SJCRH30 (cell line): ENCODE results near the gene HCN1. TPM values are rescaled to one million over a fixed set of nuclear protein-coding genes. Genes with fewer than 3 reads are reported as not detected.

Source experiments
- DNase-seq, 2 experiments: peaks; one replicate each; pipeline ENCODE4 v3.0.0-alpha.2; 2015 to 2020
- H3K27ac ChIP-seq: fragments of 250-450 bp; sonication (Bioruptor Pico); 2 replicates; pipeline ENCODE4 v1.5.1; 2020; ENCODE audit warnings: mild to moderate bottlenecking, moderate library complexity
- H3K27me3 ChIP-seq: fragments of 250-450 bp; sonication (Bioruptor Pico); 2 replicates; pipeline ENCODE4 v1.5.1; 2020; ENCODE audit warnings: mild to moderate bottlenecking, moderate library complexity
- H3K36me3 ChIP-seq: fragments of 250-450 bp; sonication (Bioruptor Pico); 2 replicates; pipeline ENCODE4 v1.5.1; 2020; ENCODE audit warnings: mild to moderate bottlenecking, moderate library complexity
- H3K4me1 ChIP-seq: fragments of 250-450 bp; sonication (Bioruptor Pico); 2 replicates; pipeline ENCODE4 v1.5.1; 2020; ENCODE audit warnings: mild to moderate bottlenecking, moderate library complexity
- H3K4me3 ChIP-seq: fragments of 250-450 bp; sonication (Bioruptor Pico); 2 replicates; pipeline ENCODE4 v1.5.1; 2020; ENCODE audit warnings: mild to moderate bottlenecking, moderate library complexity
- H3K9me3 ChIP-seq: fragments of 250-450 bp; sonication (Bioruptor Pico); replicated peaks from 2 replicates; pipeline ENCODE4 v1.5.1; 2020; ENCODE audit warnings: mild to moderate bottlenecking, moderate library complexity
- total RNA-seq: library from RNA; depleted of rRNA; stranded (reverse); fragments of >200 nt; shearing (Covaris generic); gene quantifications from 2 replicates; pipeline ENCODE4 v1.2.3, GENCODE V29; 2014; rRNA removed

The HCN1 gene
- total RNA-seq, result under 0.01 TPM in 1 of 2 replicates, not detected in the other

DNA sequence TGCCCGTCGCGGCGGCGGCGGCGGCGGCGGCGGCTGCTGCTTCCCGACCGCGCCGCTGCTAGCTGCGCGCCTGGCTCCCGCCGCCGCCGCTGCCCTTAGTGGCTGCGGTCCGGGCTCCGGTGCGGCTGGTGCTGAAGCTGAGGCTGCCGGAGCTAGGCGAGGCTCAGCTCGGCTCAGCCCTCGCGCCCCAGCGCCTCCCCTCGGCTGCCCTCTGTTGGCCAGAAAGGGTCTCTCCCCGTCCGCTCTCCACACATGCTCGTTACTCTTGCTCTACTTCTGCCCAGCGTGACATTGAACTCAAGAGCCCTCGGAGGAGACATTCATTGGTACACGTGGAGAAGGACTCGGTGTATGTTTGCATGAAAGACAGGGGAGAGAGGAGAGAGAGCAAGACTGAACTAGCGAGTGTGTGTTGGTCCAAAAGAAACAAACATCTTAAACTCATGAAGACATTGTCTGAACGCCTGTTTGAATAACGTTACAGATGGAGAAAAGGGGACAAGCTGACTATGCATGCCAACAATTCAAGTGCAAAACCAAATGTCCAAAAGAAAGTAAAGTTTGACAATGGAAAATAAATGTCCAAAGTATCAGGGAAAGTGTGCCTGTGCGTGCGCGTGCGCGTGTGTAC, at the start of gene HCN1:
Gene HCN1 (minus strand): TSS at position 175 of the 631 bp plus-strand sequence.
- peak; percentile 39 to 61 for DNase-seq
- H3K36me3 ChIP-seq, result no peaks in the 10 kb centered on the region
- H3K4me1 ChIP-seq, result no peaks in the 10 kb centered on the region
- no peaks in the 10 kb centered on the region for H3K9me3 ChIP-seq
- no peaks in the 10 kb centered on the region for H3K27me3 ChIP-seq
- no peak within 1 kb of the TSS for H3K4me3 ChIP-seq
- H3K27ac ChIP-seq, result no peak within 1 kb of the TSS

- H3K4me3 ChIP-seq, result no peak overlapping the region
Measured at GRCh38 chr5:45741110-45741509, 44.9 kb upstream of the HCN1 start.

GRCh38 chr5:45737153-45737552, 41.0 kb upstream of the HCN1 start:
- H3K27ac ChIP-seq, result no peak overlapping the region
- no peaks in the 10 kb centered on the region for H3K36me3 ChIP-seq

More at GRCh38 chr5:45741110-45741509, 44.9 kb upstream of the HCN1 start:
- DNase-seq, result no peak
- no peak overlapping the region for H3K27ac ChIP-seq
- no peaks in the 10 kb centered on the region for H3K4me1 ChIP-seq
- no peaks in the 10 kb centered on the region for H3K27me3 ChIP-seq
- H3K36me3 ChIP-seq, result no peaks in the 10 kb centered on the region
- no peaks in the 10 kb centered on the region for H3K9me3 ChIP-seq

DNA sequence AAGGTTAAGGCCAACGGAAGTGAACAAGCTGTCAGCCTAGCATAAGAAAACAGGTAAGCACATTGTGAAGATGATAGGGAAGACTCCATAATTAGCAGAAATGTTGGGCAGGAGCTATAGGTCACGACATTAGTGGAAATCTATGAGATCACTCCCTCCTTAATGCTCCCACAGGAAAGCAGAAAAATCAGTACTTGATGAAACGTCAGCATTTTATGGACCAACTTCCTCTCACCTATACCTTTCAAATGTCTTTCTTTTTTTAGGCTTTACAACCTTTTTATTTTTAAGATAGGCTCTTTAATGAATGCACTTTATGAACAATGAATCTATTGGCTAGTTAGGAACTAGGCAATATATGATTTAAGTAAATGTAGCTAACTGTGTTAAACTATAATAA, 29.4 kb upstream of the HCN1 start:
- DNase-seq, result no peak
- Histone ChIP-seq H3K4me3 (no peak overlapping the region), H3K9me3 (no peaks in the 10 kb centered on the region), H3K27me3 (no peaks in the 10 kb centered on the region), H3K36me3 (no peaks in the 10 kb centered on the region), H3K4me1 (no peaks in the 10 kb centered on the region), H3K27ac (no peak overlapping the region)

More at GRCh38 chr5:45737153-45737552, 41.0 kb upstream of the HCN1 start:
- Histone ChIP-seq H3K4me3 (no peak overlapping the region), H3K4me1 (no peaks in the 10 kb centered on the region), H3K27me3 (no peaks in the 10 kb centered on the region), H3K9me3 (no peaks in the 10 kb centered on the region)
- DNase-seq, result no peak

DNA sequence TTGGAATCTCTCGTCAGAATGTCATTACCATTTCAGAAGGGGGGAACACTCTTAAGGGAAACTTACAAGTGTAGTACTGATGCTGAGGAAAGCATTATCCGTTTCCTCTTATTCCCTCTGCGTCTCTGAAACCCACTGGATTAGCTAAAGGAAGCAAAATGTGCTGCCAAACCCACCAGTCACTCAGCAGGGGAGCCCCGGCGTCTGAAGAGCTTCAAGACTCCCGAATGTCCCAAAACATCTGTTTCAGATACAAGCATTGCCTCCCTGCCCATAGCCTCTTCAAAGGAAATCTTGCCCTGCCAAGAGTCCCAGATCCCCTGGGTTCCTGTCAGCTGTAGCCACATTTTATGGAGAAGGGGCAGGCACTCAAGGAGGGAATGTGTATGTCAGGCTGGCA, 1.0 kb upstream of the HCN1 start:
- Histone ChIP-seq H3K27ac (no peak overlapping the region), H3K4me1 (no peaks in the 10 kb centered on the region), H3K4me3 (no peak overlapping the region), H3K9me3 (no peaks in the 10 kb centered on the region), H3K36me3 (no peaks in the 10 kb centered on the region), H3K27me3 (no peaks in the 10 kb centered on the region)
- DNase-seq, result no peak

DNA sequence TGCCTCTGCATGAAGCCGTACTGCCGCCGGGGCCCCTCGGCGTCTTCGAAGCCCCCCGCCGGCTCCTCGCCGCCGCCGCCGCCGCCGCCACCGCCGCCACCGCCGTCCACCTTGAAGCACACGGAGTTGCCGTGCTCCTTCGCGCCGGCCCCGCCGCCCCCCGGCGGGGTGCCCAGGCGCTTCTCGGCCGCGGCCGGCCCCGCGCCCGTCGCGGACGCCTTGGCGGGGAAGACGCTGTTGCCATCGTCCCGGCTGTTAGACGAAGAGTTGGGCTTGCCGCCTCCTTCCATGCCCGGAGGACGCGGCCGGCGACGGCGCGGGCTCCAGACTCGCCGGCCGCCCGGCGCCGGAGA, 400 bp downstream of the HCN1 start:
- Histone ChIP-seq H3K27ac (no peak overlapping the region), H3K4me3 (no peak overlapping the region), H3K36me3 (no peaks in the 10 kb centered on the region), H3K4me1 (no peaks in the 10 kb centered on the region), H3K27me3 (no peaks in the 10 kb centered on the region), H3K9me3 (no peaks in the 10 kb centered on the region)
- DNase-seq, result no peak

GRCh38 chr5:45694971-45695803, 993 bp downstream of the HCN1 start:
- Histone ChIP-seq H3K27ac (no peak overlapping the region), H3K36me3 (no peaks in the 10 kb centered on the region), H3K4me3 (no peak overlapping the region), H3K9me3 (no peaks in the 10 kb centered on the region), H3K4me1 (no peaks in the 10 kb centered on the region), H3K27me3 (no peaks in the 10 kb centered on the region)
- no peak for DNase-seq

GRCh38 chr5:45694255-45694814, 1.8 kb downstream of the HCN1 start:
- H3K4me3 ChIP-seq, result no peak overlapping the region
- H3K27me3 ChIP-seq, result no peaks in the 10 kb centered on the region
- no peaks in the 10 kb centered on the region for H3K36me3 ChIP-seq
- no peaks in the 10 kb centered on the region for H3K4me1 ChIP-seq
- no peaks in the 10 kb centered on the region for H3K9me3 ChIP-seq
- H3K27ac ChIP-seq, result no peak overlapping the region
- peak in 1 of 2 experiments; percentile 19 for DNase-seq

- H3K9me3 ChIP-seq, result no peaks in the 10 kb centered on the region
- no peaks in the 10 kb centered on the region for H3K36me3 ChIP-seq
- no peak overlapping the region for H3K27ac ChIP-seq
- H3K27me3 ChIP-seq, result peaks cover 3% of the 10 kb centered on the region; the same call in 1 of the 2 replicates
- no peak for DNase-seq
- no peak overlapping the region for H3K4me3 ChIP-seq
- no peaks in the 10 kb centered on the region for H3K4me1 ChIP-seq
Measured at GRCh38 chr5:45692481-45692880, 3.7 kb downstream of the HCN1 start.

DNA sequence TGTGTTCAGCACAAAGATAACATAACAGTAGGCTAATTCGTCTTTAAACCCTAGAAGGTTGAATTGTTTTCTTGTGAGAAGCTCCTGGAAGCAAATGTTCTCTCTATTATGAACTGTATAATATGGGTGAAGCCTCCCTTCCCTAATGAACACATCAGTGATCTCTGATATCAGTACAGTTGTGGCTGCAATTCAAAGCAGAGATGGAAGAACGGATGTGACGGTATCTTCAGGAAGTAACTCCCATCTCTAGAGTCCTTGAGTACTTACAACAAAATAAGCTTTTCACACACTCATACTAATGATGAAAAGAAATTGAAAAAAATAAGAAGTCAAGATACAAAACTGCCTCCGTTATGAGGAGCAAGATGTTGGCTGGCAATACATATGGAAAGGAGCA, 4.5 kb downstream of the HCN1 start:
- no peak overlapping the region for H3K27ac ChIP-seq
- DNase-seq, result no peak
- no peak overlapping the region for H3K4me3 ChIP-seq
- no peaks in the 10 kb centered on the region for H3K36me3 ChIP-seq
- no peaks in the 10 kb centered on the region for H3K4me1 ChIP-seq
- peaks cover 3% of the 10 kb centered on the region; the same call in 1 of the 2 replicates for H3K27me3 ChIP-seq
- no peaks in the 10 kb centered on the region for H3K9me3 ChIP-seq

DNA sequence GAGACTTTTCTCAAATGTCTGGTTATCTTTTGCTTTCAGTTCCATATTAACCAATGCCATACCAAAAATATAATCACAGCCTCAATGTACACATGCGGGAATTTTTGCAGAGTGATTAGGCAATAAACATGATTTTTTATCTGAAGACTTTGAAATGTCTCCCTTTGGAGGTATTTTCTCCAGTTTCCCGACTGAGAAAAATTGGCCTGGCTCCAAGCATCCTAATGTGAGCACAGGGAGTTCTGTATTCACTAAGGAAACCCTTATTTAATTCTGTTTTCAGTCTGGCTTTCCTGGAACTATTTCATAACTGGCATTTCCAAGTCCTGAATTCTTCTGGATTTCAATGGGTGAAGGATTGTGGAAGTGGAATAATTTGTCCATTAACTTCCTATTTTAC, 8.5 kb downstream of the HCN1 start:
- no peak overlapping the region for H3K27ac ChIP-seq
- no peaks in the 10 kb centered on the region for H3K36me3 ChIP-seq
- H3K4me3 ChIP-seq, result no peak overlapping the region
- H3K9me3 ChIP-seq, result no peaks in the 10 kb centered on the region
- no peaks in the 10 kb centered on the region for H3K4me1 ChIP-seq
- peaks cover 3% of the 10 kb centered on the region; the same call in 1 of the 2 replicates for H3K27me3 ChIP-seq
- no peak for DNase-seq

GRCh38 chr5:45686620-45687019, 9.6 kb downstream of the HCN1 start:
- Histone ChIP-seq H3K27me3 (peaks cover 3% of the 10 kb centered on the region; the same call in 1 of the 2 replicates), H3K9me3 (no peaks in the 10 kb centered on the region), H3K4me1 (no peaks in the 10 kb centered on the region), H3K36me3 (no peaks in the 10 kb centered on the region), H3K4me3 (no peak overlapping the region), H3K27ac (no peak overlapping the region)
- DNase-seq, result no peak

DNA sequence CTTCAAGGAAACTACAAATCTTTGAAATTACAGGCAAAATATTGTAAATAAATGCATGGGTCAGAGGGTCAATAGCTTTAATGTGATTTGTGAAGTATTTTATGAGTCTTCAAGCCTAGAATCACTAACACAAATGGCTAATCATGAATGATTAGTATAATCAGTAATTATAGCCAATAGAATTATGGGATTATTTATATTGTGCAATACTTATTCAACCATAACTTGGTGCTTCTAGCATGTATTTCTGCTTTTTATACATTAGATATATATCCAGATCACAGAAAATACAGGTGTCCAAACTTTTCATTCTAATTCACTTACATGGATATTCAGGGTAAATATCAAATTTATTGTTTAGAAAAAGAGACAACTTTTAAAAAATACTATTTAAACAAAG, 12.1 kb downstream of the HCN1 start:
- Histone ChIP-seq H3K27me3 (peaks cover 3% of the 10 kb centered on the region; the same call in 1 of the 2 replicates), H3K4me1 (no peaks in the 10 kb centered on the region), H3K4me3 (no peak overlapping the region), H3K36me3 (no peaks in the 10 kb centered on the region), H3K9me3 (no peaks in the 10 kb centered on the region), H3K27ac (no peak overlapping the region)
- DNase-seq, result no peak

DNA sequence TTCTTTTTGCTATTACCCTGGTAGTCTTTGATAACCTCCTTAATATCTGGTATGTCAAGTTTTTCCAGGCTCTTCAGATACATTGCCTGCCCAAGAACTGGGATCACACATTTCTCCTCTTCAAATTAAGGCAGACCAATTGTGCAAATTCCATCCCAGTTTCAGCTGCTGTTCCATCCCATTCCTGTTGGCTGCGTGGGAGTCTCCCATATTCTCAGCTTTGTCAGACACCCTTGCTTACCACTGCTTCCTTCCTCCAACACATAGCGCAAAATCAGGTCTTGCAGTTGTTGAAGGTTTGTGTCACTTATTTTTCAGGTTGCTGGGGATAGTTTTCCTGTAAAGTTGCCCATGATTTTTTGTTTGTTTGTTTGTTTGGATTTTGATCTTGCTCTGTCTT, 15.2 kb downstream of the HCN1 start:
- Histone ChIP-seq H3K27me3 (no peaks in the 10 kb centered on the region), H3K36me3 (no peaks in the 10 kb centered on the region), H3K4me1 (no peaks in the 10 kb centered on the region), H3K4me3 (no peak overlapping the region), H3K9me3 (no peaks in the 10 kb centered on the region), H3K27ac (no peak overlapping the region)
- no peak for DNase-seq

DNA sequence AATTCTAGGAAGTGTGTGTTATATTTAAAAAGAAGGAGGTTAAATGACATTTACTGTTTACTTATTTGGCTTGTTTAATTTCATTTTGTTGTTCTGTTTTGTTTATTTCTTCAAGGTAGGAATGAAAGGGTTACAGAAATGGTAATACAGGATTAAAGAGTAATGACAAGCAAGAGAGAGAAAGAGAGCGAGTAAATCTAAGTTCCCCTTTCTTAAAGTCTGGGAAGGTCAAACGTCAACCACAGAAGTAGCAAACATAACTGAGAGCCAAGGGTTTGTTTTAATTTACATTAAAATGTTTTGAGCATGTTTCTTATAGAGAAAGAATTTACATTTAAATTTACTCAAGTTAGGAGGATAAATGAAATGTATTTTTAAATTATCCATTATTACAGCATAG, 18.7 kb downstream of the HCN1 start:
- no peaks in the 10 kb centered on the region for H3K4me1 ChIP-seq
- H3K9me3 ChIP-seq, result no peaks in the 10 kb centered on the region
- no peaks in the 10 kb centered on the region for H3K36me3 ChIP-seq
- no peak overlapping the region for H3K27ac ChIP-seq
- H3K27me3 ChIP-seq, result no peaks in the 10 kb centered on the region
- DNase-seq, result no peak
- H3K4me3 ChIP-seq, result no peak overlapping the region
